ENCODE measurements around the gene STAB2.

GRCh38 chr12:103803847-103804246 is 216.8 kb downstream of the STAB2 start:
- TF ChIP-seq YY1 (IDR thresholded peaks at IDR 0.05; ENCODE audit: insufficient read depth, insufficient read length) = no peak
- no peak for TF ChIP-seq SUZ12 (IDR thresholded peaks at IDR 0.05; ENCODE audit: extremely low read depth, insufficient read depth, insufficient read length)
- TF ChIP-seq ZNF274 (IDR thresholded peaks at IDR 0.05; ENCODE audit: low read depth, low read length) = no peak
